Panc1 (cell line): ENCODE results near the gene ZFAND3.

Experiments used
- POLR2AphosphoS5 ChIP-seq: IDR thresholded peaks from 2 replicates; pipeline ENCODE4 v1.6.1; 2012; ENCODE audit warnings: mild to moderate bottlenecking, low read depth, low read length, moderate library complexity
- SIN3A ChIP-seq: IDR thresholded peaks from 2 replicates; pipeline ENCODE4 v1.6.1; 2012; ENCODE audit warnings: low read depth, mild to moderate bottlenecking, low read length, moderate library complexity, borderline replicate concordance; ENCODE audit not compliant: insufficient read depth
- TCF7L2 ChIP-seq: IDR thresholded peaks from 2 replicates; pipeline ENCODE4 v1.6.1; 2011; ENCODE audit warnings: mild to moderate bottlenecking, low read depth, low read length, inconsistent platforms
- TF ChIP-seq, protein P1 (sequence below): fragments of 450-650 bp; IDR thresholded peaks from 2 replicates; pipeline ENCODE4 v1.5.1; 2017; ENCODE audit warnings: mild to moderate bottlenecking
- TF ChIP-seq, protein P2 (sequence below), 2 experiments: IDR thresholded peaks; 2 replicates each; pipeline ENCODE4 v1.6.1; 2011 to 2012; ENCODE audit warnings: low read depth in 2 of 2, control low read depth in 1 of 2, low read length in 1 of 2, mild to moderate bottlenecking in 1 of 2, moderate library complexity in 1 of 2; ENCODE audit not compliant: insufficient read depth in 1 of 2

DNA sequence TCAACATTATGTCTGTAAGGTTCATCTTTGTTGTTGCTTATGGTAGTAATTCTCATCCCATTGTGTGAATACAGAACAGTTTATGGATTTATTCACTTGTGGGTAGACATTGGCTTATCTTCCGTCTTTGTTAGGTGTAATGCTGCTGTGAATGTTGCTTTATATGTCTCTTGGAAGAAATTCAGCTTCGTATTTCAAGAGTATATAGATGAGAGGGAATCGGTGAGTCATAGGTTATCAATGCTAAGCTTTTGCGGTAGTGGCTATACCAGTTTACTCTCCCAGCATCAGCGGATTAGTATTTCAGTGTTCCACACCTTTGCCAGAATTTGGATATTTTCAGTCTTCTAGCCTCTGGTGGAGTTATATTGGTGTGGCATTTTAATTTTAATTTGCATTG, 77.8 kb downstream of the ZFAND3 start:
- TF ChIP-seq, protein P1, sequence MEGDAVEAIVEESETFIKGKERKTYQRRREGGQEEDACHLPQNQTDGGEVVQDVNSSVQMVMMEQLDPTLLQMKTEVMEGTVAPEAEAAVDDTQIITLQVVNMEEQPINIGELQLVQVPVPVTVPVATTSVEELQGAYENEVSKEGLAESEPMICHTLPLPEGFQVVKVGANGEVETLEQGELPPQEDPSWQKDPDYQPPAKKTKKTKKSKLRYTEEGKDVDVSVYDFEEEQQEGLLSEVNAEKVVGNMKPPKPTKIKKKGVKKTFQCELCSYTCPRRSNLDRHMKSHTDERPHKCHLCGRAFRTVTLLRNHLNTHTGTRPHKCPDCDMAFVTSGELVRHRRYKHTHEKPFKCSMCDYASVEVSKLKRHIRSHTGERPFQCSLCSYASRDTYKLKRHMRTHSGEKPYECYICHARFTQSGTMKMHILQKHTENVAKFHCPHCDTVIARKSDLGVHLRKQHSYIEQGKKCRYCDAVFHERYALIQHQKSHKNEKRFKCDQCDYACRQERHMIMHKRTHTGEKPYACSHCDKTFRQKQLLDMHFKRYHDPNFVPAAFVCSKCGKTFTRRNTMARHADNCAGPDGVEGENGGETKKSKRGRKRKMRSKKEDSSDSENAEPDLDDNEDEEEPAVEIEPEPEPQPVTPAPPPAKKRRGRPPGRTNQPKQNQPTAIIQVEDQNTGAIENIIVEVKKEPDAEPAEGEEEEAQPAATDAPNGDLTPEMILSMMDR = no peak
- TF ChIP-seq, protein P2, sequence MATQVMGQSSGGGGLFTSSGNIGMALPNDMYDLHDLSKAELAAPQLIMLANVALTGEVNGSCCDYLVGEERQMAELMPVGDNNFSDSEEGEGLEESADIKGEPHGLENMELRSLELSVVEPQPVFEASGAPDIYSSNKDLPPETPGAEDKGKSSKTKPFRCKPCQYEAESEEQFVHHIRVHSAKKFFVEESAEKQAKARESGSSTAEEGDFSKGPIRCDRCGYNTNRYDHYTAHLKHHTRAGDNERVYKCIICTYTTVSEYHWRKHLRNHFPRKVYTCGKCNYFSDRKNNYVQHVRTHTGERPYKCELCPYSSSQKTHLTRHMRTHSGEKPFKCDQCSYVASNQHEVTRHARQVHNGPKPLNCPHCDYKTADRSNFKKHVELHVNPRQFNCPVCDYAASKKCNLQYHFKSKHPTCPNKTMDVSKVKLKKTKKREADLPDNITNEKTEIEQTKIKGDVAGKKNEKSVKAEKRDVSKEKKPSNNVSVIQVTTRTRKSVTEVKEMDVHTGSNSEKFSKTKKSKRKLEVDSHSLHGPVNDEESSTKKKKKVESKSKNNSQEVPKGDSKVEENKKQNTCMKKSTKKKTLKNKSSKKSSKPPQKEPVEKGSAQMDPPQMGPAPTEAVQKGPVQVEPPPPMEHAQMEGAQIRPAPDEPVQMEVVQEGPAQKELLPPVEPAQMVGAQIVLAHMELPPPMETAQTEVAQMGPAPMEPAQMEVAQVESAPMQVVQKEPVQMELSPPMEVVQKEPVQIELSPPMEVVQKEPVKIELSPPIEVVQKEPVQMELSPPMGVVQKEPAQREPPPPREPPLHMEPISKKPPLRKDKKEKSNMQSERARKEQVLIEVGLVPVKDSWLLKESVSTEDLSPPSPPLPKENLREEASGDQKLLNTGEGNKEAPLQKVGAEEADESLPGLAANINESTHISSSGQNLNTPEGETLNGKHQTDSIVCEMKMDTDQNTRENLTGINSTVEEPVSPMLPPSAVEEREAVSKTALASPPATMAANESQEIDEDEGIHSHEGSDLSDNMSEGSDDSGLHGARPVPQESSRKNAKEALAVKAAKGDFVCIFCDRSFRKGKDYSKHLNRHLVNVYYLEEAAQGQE (IDR thresholded peaks at IDR 0.05; ENCODE audit: insufficient read depth in 1 of 2, low read depth in 2 of 2, low read length in 1 of 2) = no peak
- TF ChIP-seq POLR2AphosphoS5 = no peak
- no peak for TF ChIP-seq TCF7L2
- TF ChIP-seq SIN3A = no peak
